MM.1S (cell line): ENCODE data around the gene STXBP6.

Source experiments
- EZH2 ChIP-seq: fragments of 300-600 bp; sonication (generic); optimal IDR thresholded peaks from 2 replicates; pipeline ENCODE3; 2017; ENCODE audit warnings: low read depth, mild to moderate bottlenecking, antibody characterized with exemption, low read length, mixed read lengths
- EZH2phosphoT487 ChIP-seq: fragments of 300-600 bp; sonication (generic); IDR thresholded peaks from 2 replicates; pipeline ENCODE4 v1.6.1; 2018; ENCODE audit warnings: antibody characterized with exemption, low read length
- TF ChIP-seq, protein P1 (sequence below): fragments of 300-600 bp; sonication (generic); IDR thresholded peaks from 2 replicates; pipeline ENCODE4 v1.5.1; 2016; ENCODE audit warnings: antibody characterized with exemption, low read length, mixed read lengths

DNA sequence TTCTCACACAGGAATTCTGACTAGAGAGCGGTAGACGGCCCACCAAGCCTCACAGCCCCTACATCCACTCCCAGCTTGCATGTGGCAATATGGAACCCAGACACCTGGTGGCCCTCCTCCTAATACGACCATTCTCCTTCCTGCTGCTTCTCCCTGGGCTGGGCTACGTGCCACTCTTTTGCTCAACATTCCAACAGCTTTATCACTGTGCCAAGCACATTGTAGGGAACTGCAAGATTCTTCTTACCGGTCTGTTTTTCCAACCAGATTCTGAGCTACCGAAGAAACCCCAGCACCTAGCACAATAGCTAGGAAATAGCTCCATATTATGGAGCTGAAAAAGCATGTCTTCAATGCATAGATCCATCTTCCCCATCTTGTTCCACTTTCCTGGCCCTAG lies 58.1 kb downstream of the STXBP6 start:
- TF ChIP-seq, protein P1, sequence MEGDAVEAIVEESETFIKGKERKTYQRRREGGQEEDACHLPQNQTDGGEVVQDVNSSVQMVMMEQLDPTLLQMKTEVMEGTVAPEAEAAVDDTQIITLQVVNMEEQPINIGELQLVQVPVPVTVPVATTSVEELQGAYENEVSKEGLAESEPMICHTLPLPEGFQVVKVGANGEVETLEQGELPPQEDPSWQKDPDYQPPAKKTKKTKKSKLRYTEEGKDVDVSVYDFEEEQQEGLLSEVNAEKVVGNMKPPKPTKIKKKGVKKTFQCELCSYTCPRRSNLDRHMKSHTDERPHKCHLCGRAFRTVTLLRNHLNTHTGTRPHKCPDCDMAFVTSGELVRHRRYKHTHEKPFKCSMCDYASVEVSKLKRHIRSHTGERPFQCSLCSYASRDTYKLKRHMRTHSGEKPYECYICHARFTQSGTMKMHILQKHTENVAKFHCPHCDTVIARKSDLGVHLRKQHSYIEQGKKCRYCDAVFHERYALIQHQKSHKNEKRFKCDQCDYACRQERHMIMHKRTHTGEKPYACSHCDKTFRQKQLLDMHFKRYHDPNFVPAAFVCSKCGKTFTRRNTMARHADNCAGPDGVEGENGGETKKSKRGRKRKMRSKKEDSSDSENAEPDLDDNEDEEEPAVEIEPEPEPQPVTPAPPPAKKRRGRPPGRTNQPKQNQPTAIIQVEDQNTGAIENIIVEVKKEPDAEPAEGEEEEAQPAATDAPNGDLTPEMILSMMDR, result no peak
- no peak for TF ChIP-seq EZH2
- TF ChIP-seq EZH2phosphoT487, result no peak
